Measurements from ENCODE around the gene NTSR1. TPM values are rescaled to one million over a fixed set of nuclear protein-coding genes. Genes with fewer than 3 reads are reported as not detected.

Gene NTSR1
- total RNA-seq, 4 donors from 2014 or later = 1.5 to 23.9 (median 4.7) TPM

- 60% methylated on average over 4 of the region's 12 CpGs; no CpG with 5 or more reads in 1 of the 2 donors for whole genome bisulfite sequencing, 2 donors (ENCODE audit: low coverage in 1 of 2)
- in situ Hi-C loops (cut with MboI; ENCODE audit: low pct_ligation_motif_present in 1 of 4, low pct_unique_long_range_greater_than_20kb in 1 of 4, low sequenced_read_pairs in 3 of 4) (loop anchor here in 1 of 4 donors (25.0 kb wide), 1 partner anchor 88 kb away; the partner anchor contains the start of gene MRGBP), intact Hi-C loops (cut with DNase I; ENCODE audit: low total_unique reads) (loop anchor here (5.0 kb wide), 1 partner anchor 93 kb away; no protein-coding TSS in a partner anchor)
- Histone ChIP-seq H3K27ac (no peak overlapping the region), H3K4me1 (peaks cover 4 to 14% (median 11%) of the 10 kb centered on the region in 4 donors), H3K9me3 (no peaks in the 10 kb centered on the region), H3K4me3 (no peak overlapping the region), H3K27me3 (peaks cover 10% of the 10 kb centered on the region), H3K36me3 (no peaks in the 10 kb centered on the region)
- no peak for TF ChIP-seq POLR2AphosphoS5 (IDR thresholded peaks at IDR 0.05)
- no peak for TF ChIP-seq POLR2A (IDR thresholded peaks at IDR 0.05)
- TF ChIP-seq, protein P1, sequence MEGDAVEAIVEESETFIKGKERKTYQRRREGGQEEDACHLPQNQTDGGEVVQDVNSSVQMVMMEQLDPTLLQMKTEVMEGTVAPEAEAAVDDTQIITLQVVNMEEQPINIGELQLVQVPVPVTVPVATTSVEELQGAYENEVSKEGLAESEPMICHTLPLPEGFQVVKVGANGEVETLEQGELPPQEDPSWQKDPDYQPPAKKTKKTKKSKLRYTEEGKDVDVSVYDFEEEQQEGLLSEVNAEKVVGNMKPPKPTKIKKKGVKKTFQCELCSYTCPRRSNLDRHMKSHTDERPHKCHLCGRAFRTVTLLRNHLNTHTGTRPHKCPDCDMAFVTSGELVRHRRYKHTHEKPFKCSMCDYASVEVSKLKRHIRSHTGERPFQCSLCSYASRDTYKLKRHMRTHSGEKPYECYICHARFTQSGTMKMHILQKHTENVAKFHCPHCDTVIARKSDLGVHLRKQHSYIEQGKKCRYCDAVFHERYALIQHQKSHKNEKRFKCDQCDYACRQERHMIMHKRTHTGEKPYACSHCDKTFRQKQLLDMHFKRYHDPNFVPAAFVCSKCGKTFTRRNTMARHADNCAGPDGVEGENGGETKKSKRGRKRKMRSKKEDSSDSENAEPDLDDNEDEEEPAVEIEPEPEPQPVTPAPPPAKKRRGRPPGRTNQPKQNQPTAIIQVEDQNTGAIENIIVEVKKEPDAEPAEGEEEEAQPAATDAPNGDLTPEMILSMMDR (IDR thresholded peaks at IDR 0.05) = no peak
- TF ChIP-seq EP300 (IDR thresholded peaks at IDR 0.05; ENCODE audit: low read depth) = no peak
- DNase-seq = no peak
Measured at GRCh38 chr20:62699741-62700140, 8.9 kb upstream of the NTSR1 start.

GRCh38 chr20:62700261-62700930 is 8.2 kb upstream of the NTSR1 start:
- in situ Hi-C loops (cut with MboI; ENCODE audit: low pct_ligation_motif_present in 1 of 4, low pct_unique_long_range_greater_than_20kb in 1 of 4, low sequenced_read_pairs in 3 of 4) = no loop called here
- H3K4me1 ChIP-seq = peaks cover 4 to 14% (median 13%) of the 10 kb centered on the region in 4 donors

DNA sequence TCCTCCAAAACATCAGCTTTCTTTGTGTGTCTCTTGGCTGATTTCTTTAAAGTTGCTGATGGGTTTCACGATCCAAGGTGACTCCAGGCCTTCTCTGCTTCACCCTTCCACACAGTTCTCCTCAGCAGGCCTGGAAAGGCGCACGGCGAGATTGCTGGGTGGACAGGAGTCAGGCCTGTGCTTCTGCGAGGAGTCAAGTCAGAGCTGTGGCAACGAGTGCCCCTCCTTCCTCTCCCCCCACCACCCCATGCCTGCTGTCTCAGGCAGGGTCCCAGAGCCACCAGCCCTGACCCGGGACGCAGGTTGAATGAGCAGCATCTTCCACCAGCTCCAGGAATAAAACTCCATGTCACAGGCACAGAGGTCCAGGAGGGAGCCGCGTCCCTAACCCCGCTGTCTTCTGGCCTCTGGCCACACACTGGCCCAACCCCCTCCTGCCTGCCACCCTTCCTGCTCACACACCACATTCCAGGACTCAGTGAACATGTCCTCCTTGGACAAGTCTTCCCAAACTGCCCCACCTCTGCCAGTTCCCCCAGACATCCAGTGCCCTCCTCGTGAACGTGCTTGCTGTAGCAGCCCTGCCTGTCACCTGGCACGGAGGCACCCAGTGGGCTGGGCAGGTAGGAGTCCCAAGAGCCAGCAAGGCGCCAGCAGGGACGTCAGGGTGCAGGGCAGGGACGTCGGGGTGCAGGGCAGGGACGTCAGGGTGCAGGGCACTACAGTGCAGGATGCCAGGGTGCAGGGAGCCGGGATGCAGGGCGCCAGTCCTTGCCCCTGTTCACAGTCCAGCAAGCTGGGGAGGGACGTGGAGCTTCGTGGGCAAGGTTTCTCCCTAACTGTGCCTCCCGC is 7.2 kb upstream of the NTSR1 start:
- in situ Hi-C loops (cut with MboI; ENCODE audit: low pct_ligation_motif_present in 1 of 4, low pct_unique_long_range_greater_than_20kb in 1 of 4, low sequenced_read_pairs in 3 of 4) = no loop called here
- no peak for DNase-seq
- H3K27me3 ChIP-seq = peaks cover 15% of the 10 kb centered on the region
- WGBS, 2 donors (ENCODE audit: low coverage in 1 of 2) = 82% methylated on average over 24 of the region's 24 CpGs; no CpG with 5 or more reads in 1 of the 2 donors
- no peaks in the 10 kb centered on the region for H3K9me3 ChIP-seq
- intact Hi-C loops (cut with DNase I; ENCODE audit: low total_unique reads) = loop anchor here (5.0 kb wide), 1 partner anchor 91 kb away; no protein-coding TSS in a partner anchor
- peaks cover 4 to 14% (median 13%) of the 10 kb centered on the region in 4 donors for H3K4me1 ChIP-seq
- H3K4me3 ChIP-seq = no peak overlapping the region
- no peak overlapping the region for H3K27ac ChIP-seq
- no peaks in the 10 kb centered on the region for H3K36me3 ChIP-seq
- no peak for TF ChIP-seq EP300 (IDR thresholded peaks at IDR 0.05; ENCODE audit: low read depth)
- TF ChIP-seq POLR2A (IDR thresholded peaks at IDR 0.05) = no peak
- TF ChIP-seq POLR2AphosphoS5 (IDR thresholded peaks at IDR 0.05) = no peak
- TF ChIP-seq, protein P1 (IDR thresholded peaks at IDR 0.05) = no peak

More at GRCh38 chr20:62700261-62700930, 8.2 kb upstream of the NTSR1 start:
- 76 to 91% methylated on average over 4 to 18 of the region's 18 CpGs for WGBS, 2 donors (ENCODE audit: low coverage in 1 of 2)
- DNase-seq = no peak
- Histone ChIP-seq H3K27me3 (peaks cover 10% of the 10 kb centered on the region), H3K9me3 (no peaks in the 10 kb centered on the region), H3K4me3 (no peak overlapping the region), H3K27ac (no peak overlapping the region), H3K36me3 (no peaks in the 10 kb centered on the region)
- TF ChIP-seq, protein P1 (IDR thresholded peaks at IDR 0.05) = no peak
- TF ChIP-seq POLR2A (IDR thresholded peaks at IDR 0.05) (no peak), POLR2AphosphoS5 (IDR thresholded peaks at IDR 0.05) (no peak), EP300 (IDR thresholded peaks at IDR 0.05; ENCODE audit: low read depth) (no peak)
- intact Hi-C loops (cut with DNase I; ENCODE audit: low total_unique reads) = loop anchor here (5.0 kb wide), 1 partner anchor 92 kb away; no protein-coding TSS in a partner anchor

- Histone ChIP-seq H3K27me3 (peaks cover 16% of the 10 kb centered on the region), H3K36me3 (no peaks in the 10 kb centered on the region), H3K4me1 (peaks cover 4 to 14% (median 13%) of the 10 kb centered on the region in 4 donors), H3K27ac (no peak overlapping the region), H3K9me3 (no peaks in the 10 kb centered on the region), H3K4me3 (no peak overlapping the region)
- TF ChIP-seq, protein P1 (IDR thresholded peaks at IDR 0.05) = no peak
- TF ChIP-seq POLR2A (IDR thresholded peaks at IDR 0.05) (no peak), POLR2AphosphoS5 (IDR thresholded peaks at IDR 0.05) (no peak), EP300 (IDR thresholded peaks at IDR 0.05; ENCODE audit: low read depth) (no peak)
- in situ Hi-C loops (cut with MboI; ENCODE audit: low pct_ligation_motif_present in 1 of 4, low pct_unique_long_range_greater_than_20kb in 1 of 4, low sequenced_read_pairs in 3 of 4) (no loop called here), intact Hi-C loops (cut with DNase I; ENCODE audit: low total_unique reads) (loop anchor here (5.0 kb wide), 1 partner anchor 90 kb away; no protein-coding TSS in a partner anchor)
- DNase-seq = no peak
- 76% methylated on average over 6 of the region's 11 CpGs; no CpG with 5 or more reads in 1 of the 2 donors for WGBS, 2 donors (ENCODE audit: low coverage in 1 of 2)
Measured at GRCh38 chr20:62702013-62702300, 6.7 kb upstream of the NTSR1 start.
